GM18907 (cell line): ENCODE data around the gene GPRC5A.

Experiments
- ATAC-seq: cut with Tn5 transposase; IDR thresholded peaks from one replicate; pipeline ENCODE4 v1.9.1; 2021; ENCODE audit warnings: mild to moderate bottlenecking, moderate library complexity; ENCODE audit not compliant: unreplicated experiment

The GPRC5A gene

DNA sequence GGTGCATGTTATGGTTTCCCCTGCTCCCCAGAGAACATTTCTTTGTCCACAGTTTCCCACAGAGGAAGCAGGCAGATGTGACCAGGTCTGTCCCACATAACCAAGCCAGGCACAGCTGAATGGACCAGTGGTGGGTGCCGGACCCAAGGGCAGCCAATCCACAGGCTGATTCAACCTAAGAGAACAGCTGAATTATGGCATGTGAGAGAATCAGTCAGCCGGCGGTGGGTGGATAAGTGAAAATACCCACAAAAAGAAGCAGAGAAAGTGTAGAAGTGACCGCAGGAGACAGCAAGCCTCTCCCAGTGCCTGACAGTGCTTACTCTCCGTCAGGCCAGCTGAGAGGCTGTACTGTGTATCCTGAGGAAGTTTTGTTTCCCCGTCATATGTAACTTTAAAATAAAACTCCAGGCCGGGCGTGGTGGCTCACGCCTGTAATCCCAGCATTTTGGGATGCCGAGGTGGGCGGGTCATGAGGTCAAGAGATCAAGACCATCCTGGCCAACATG lies 45.7 kb downstream of the GPRC5A start:
- no peak for ATAC-seq

DNA sequence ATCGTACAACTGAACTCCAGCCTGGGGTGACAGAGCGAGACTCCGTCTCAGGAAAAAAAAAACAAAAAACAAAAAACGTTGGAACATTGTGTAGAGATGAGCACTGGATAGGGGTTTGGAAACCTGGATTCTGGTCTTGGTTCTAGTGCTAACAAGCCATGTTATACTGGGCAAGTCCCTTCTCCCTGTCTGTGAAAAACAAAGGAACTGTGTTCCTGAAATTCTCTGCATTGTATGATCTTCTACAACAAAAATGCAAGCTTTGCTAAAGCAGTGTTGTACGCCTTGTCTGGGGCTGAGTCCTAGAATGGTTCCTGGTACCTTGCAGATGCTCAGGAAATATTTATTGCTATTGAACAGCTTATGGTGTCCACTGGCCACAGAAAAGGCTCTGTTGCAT lies 47.2 kb downstream of the GPRC5A start:
- ATAC-seq: no peak

DNA sequence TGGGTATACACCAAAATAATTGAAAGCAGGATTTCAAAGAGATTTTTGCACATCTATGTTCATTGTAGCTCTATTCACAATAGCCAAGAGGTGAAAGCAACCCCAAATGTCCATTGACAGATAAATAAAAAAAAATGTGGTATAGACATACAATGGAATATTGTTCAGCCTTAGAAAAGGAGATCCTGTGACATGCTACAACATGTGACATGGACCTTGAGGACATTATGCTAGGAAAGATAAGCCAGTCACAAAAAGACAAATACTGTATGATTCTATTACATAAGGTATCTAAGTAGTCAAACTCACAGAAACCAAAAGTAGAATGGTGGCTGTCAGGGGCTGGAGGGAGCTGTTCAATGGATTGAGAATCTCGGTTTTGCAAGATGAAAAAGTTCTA lies 48.5 kb downstream of the GPRC5A start:
- no peak for ATAC-seq

DNA sequence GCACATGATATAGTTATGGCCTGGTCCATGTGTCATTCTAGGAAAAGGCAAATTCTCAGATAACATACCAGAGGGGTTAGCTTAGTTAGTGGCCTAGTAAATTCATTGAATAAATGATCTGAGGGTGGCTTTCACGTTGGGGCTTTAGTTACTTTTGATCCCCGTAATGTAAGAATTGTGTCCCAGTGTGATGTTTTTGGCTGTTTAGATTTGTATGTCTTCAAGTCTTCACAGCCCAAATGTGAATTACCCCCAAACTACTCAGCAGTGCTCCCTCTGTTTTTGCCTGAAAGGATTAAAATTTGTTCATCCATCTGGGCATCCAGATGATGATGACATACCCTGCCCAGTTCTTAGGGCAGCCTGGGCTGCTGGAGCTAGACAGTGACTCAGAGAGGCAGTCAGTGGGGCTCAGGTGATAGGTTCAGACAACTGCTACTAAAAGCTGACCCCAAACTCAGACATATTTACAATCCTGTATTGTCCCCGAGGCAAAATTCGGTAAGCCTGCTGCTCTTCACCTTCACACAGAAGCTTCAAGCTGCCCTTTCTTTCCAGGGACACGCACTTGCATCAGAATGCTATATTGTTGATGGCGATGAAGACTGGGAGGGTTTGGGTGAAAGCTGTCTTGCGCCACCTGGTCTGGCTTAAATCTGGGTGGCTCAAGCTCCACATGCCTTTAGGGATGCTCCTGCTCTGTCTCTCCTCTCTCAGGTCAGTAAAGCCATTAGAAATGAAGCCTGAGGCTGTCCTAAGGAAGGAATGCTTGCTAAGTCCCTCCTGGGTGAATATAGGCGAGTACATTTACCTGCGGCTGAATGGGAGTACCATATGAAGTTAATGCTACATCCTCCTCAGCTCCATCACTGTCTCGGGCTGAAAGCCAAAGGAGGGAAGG lies 50.3 kb downstream of the GPRC5A start:
- no peak for ATAC-seq

DNA sequence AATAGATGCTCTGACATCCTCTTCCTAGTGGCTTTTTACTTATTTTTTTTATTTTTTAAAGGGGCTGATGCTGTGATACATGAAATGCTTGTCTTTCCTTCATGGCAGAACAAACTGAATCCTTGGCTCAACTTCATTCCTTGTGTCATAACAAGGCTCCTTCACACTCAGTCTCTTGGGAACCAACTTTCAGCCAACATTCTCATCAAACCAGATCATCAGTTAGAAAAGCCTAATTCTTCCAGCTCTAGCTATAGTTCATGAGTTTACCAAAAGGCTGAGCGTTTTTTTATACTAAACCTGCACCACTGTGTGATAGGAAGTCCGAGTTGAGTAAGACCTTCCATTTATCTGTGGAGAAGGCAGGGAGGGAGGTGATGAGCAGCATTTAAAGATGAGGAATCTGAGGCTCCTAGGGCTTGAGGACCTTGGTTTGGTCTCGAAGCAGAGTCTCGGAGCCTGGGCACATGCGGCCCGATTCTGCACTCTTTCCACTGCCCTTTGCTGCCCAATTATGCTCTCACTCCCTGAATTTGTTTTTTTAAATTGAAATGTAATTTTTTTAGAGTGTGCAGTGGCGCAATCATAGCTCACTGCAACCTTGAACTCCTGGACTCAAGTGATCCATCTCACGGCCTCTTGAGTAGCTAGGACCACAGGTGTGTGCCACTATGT lies 52.4 kb downstream of the GPRC5A start:
- no peak for ATAC-seq

DNA sequence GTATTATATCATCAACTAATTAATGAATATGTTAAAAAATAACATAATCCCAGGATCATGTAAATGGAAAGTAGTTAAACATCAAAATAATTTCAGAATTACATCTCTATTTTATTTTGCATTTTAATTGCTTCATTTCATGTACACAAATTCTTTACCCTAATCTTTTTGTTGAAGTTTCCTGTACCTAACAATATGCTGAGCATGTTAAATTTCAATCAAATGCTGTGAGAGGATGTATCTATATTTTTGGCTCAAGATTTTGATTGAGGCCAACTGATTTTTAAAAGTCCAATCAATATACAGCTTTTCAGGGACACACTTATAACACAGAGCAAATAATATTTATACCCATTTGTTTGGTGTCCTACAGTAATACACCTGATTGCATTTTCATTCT lies 54.2 kb downstream of the GPRC5A start:
- ATAC-seq: no peak

DNA sequence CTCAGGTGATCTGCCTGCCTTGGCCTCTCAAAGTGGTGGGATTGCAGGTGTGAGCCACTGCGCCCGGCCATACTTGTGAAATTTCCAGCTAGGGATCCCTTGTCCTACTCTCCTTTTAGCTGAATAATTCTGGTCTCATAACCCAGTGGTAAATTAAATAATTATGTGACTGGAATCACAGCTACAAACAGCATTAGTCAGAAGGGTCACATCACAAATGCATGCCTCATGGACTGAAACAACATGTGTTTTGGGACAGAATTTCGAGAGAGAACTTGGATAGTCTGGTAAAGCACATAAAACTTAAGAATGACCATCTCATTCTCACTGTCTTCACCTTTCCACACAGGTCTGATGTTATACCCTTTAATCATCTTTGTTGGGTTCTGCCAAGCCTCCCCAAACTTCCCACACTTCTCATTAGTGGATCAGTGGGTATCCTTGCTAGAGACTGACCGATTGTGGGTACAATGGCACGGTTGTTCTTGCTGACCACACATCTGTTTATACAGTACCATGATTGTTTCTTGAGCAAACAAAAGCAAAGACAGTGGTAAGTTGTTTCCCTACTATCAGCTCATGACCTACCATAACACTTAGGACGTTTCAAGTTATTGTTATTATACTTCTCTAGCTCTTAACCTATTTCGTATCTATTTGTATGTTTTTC lies 55.5 kb downstream of the GPRC5A start:
- no peak for ATAC-seq

DNA sequence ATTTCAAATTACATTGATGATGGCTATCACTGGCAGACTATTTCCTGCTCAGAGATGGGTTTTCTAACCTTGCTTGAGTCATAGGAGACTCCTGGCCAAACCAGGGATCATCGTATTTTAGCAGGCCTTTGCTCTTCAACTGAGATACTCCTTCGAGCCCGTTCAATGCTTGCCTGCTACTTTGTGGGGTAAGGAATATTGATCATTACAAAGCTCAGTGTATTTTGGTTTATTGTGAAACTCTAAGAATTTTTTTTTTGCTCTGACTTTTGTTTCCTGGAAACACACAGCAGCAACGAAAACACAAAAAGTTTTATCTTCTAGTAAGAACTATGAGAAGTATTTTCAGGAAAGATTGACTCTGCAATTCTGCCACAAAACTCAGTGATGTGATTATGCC lies 56.5 kb downstream of the GPRC5A start:
- no peak for ATAC-seq

DNA sequence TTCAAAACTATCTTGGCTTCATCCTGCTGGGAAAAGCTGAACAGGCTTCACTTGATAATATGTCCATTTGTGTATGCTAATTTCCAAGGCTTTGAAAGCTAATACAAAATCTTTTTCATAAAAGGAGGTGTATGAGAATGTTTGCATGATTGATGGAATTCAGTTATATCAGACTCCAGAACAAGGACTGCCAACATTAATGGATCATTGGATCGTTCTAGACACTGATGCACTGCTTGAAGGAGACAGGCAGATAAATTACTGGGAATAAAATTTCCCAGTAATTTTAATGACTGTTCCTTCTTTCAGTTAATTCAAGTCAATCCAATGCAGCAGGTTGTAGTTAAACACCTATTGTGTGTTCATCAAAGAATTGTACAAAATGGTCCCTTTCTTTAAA lies 60.1 kb downstream of the GPRC5A start:
- no peak for ATAC-seq

DNA sequence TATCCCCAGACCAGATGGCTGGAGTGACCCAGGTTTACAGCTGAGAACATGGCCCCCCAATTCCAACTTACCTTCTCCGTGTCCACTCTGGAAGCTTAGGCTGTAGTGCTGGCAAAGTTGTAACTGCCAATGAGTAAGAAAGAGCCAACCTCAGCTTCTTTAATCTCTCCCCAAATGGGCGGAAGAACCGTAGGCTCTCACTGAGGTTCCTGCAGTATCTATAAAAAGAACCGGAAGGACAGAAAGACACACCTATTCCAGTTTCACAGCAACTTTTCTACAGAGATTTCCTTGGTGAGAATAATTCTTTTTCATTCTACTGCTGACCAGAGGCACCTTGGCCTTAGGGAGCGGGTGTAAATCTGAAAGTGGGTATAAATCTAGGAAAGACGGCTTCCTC lies 60.7 kb downstream of the GPRC5A start, which contains the start of gene GPRC5D:
Gene GPRC5D (minus strand): TSS at position 135 of the 400 bp plus-strand sequence. CDS start 1,786 bp downstream, outside the sequence.
- ATAC-seq: no peak

DNA sequence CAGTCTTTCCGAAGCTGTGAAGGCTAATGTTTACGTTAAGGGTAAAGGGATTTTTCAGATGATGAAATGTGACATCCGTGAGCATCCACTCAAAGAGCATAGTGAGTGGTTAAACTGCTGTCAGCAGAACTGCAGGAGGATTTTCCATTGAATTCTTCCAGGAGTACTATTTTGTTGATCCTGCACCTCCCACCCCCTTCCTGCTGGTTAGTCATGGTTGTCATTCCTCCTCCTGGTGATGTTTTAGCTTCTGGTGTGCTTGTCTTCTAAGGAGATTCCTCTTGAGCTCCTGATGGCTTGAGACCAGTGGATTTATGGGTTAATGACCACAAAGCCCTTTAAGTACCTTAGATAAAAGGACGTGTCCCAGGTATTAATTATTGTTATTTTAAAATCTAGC lies 63.0 kb downstream of the GPRC5A start:
- no peak for ATAC-seq

DNA sequence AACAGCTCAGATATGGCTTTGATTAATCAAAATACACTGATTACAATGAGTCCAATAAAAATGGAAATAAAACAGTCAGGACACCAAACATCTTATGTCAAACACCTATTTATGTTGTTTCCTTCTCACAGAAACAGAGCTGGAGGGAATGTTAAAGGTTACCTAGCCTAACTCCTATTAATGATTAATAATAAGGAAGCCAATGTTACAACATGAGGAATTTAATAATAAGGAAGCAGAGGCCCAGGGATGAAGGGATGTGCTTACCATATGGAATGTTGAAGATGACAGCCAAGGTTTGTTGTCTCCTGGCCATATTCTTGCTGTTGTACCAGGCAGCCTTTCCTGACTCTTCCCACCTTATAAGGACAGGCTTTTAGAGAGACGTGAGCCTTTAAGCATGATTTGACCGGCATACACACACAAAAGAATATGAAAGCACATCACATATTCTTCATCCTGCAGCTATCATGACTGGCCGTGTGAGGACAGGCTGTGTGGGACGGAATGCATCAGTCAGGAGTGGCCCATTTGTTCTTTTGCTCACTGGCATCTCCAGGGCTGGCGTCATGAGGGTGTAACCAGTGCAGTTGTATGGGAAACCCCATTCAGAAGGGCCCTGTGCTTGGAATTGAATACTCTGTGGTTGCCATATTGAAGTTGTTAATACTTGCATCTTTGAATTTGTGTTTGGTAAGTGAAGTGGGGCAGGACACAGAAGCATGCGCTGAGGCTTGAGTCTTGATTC lies 63.7 kb downstream of the GPRC5A start:
- ATAC-seq: no peak

DNA sequence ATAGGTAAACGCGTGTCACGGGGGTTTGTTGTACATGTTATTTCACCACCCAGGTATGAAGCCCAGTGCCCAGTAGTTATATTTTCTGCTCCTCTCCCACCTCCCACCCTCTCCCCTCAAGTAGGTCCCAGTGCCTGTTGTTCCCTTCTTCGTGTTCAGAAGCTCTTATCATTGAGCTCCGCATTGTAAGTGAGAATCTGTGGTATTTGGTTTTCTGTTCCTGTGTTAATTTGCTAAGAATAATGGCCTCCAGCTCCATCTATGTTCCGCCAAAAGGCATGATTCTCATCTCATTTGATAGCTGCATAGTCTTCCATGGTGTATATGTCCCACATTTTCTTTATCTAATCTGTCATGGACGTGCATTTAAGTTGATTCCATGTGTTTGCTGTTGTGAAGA lies 67.5 kb downstream of the GPRC5A start:
- ATAC-seq: no peak

DNA sequence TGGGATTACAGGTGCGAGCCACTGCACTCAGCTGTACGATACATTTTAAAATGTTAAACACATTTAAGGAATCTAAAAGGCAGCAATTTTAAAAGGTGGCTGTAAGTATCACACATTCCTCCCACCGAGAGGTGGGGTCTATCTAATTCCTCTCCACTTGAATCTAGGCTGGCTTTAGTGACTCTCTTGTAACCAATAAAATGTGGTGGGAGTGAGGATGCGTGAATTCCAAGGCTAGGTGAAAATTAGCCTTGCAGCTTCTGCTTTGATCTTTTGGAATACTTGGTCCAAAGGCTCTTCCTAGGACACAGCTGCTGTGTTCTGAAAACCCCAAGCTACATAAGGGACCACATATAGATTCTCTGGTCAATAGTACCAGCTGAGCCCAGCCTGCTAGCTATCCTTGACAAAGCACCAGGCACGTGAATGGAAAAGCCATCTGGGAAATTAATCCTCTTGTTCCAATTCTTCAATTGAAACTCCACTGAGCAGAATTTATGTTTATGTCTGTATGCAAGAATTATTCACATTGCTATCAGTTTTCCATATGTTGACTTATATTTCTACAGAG lies 69.4 kb downstream of the GPRC5A start:
- no peak for ATAC-seq

DNA sequence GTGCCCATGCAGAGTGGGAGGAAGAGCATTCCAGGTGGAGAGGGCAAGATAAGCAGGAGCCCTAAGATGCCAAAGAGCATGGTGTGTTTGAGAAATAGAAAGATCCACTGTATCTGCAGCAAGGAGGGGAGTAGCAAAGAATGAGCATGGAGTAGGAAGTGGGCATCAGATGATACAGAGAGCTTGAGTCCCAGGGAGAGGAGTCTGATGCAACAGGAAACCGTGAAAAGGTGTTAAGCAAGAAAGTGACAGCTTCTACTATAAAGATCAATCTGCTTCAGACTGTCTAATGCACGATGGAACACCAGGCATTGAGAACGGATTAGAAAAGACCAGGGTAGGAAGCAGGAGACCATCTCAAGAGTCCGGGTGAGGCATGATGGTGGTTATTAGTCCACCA lies 72.9 kb downstream of the GPRC5A start:
- ATAC-seq: no peak

DNA sequence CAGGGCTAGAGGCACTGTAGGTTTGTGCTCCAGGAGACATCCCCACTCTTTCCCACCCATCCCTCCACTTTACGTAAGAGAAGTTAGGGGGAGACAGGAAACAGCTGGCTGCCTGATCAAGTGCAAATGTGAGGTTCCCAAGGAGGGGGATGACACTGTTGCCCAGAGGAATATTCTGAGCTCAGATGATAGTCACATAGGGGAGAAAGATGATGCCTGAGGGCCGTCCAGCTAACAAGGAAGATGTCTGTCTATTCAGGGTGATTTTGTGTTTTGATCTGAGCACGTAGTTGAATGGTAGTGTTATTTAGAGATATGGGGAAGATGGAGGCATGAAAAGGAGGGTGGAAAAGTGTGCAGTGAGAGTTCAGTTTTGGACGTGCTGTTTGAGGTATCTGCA lies 74.5 kb downstream of the GPRC5A start:
- ATAC-seq: no peak
